ENCODE data around the gene NGEF. TPM values are rescaled to one million over a fixed set of nuclear protein-coding genes. Genes with fewer than 3 reads are reported as not detected.

Gene NGEF
- total and polyA plus RNA-seq, 12 donors: 10.1 to 467 (median 46.1) TPM

DNA sequence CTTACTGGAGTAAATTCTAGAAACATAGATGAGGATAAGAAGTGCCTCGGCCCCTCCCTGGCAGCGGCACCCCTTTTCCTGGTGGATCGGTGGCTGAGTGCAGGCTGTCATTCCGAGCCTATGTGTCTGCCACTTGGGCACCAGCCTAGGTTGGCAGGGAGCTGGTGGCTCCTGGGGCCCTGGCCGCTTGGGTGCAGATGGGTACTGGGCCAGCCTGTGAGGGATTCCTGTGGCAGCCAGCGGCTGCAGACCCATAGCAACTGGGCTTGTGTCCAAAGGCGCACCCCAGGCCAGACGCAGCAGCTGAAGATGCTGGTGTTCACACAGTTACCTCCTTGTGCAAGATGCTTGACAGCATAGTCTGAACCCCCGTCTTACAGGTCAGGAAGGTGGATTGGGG lies 140.2 kb downstream of the NGEF start:
- 88 to 92% (median 90%) methylated on average over 5 to 9 of the region's 9 CpGs for WGBS, 4 donors
- TF ChIP-seq, protein P1, sequence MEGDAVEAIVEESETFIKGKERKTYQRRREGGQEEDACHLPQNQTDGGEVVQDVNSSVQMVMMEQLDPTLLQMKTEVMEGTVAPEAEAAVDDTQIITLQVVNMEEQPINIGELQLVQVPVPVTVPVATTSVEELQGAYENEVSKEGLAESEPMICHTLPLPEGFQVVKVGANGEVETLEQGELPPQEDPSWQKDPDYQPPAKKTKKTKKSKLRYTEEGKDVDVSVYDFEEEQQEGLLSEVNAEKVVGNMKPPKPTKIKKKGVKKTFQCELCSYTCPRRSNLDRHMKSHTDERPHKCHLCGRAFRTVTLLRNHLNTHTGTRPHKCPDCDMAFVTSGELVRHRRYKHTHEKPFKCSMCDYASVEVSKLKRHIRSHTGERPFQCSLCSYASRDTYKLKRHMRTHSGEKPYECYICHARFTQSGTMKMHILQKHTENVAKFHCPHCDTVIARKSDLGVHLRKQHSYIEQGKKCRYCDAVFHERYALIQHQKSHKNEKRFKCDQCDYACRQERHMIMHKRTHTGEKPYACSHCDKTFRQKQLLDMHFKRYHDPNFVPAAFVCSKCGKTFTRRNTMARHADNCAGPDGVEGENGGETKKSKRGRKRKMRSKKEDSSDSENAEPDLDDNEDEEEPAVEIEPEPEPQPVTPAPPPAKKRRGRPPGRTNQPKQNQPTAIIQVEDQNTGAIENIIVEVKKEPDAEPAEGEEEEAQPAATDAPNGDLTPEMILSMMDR (IDR thresholded peaks at IDR 0.05): no peak
- TF ChIP-seq POLR2A (IDR thresholded peaks at IDR 0.05): no peak
- H3K27me3 ChIP-seq: no peaks in the 10 kb centered on the region
- peak in 1 of 7 donors; percentile 12 for DNase-seq
- no peak overlapping the region for H3K27ac ChIP-seq
- H3K4me1 ChIP-seq (replicated peaks in 1 of 2): peaks cover 4 to 13% of the 10 kb centered on the region in 2 donors
- H3K4me3 ChIP-seq: no peak overlapping the region
- intact Hi-C loops (cut with DNase I): no loop called here
- H3K36me3 ChIP-seq (replicated peaks in 1 of 2): no peaks in the 10 kb centered on the region
- no peaks in the 10 kb centered on the region for H3K9me3 ChIP-seq (replicated peaks in 1 of 3)

- peaks cover 4 to 11% of the 10 kb centered on the region in 2 donors for H3K4me1 ChIP-seq (replicated peaks in 1 of 2)
- intact Hi-C loops (cut with DNase I): no loop called here
Observed at GRCh38 chr2:232871835-232872736, 141.0 kb downstream of the NGEF start.

GRCh38 chr2:232871418-232871834 lies 141.6 kb downstream of the NGEF start:
- WGBS, 4 donors: 75 to 93% (median 85%) methylated on average over 6 to 15 of the region's 15 CpGs

More at GRCh38 chr2:232871835-232872736, 141.0 kb downstream of the NGEF start:
- Histone ChIP-seq H3K36me3 (replicated peaks in 1 of 2) (no peaks in the 10 kb centered on the region), H3K27me3 (no peaks in the 10 kb centered on the region), H3K9me3 (replicated peaks in 1 of 3) (no peaks in the 10 kb centered on the region), H3K4me3 (no peak overlapping the region), H3K27ac (no peak overlapping the region)
- DNase-seq: peak in 2 of 7 donors; percentile 9 to 45
- TF ChIP-seq POLR2A (IDR thresholded peaks at IDR 0.05): no peak
- TF ChIP-seq, protein P1 (IDR thresholded peaks at IDR 0.05): no peak
- WGBS, 4 donors: 89 to 92% (median 90%) methylated on average over 11 to 22 of the region's 22 CpGs

DNA sequence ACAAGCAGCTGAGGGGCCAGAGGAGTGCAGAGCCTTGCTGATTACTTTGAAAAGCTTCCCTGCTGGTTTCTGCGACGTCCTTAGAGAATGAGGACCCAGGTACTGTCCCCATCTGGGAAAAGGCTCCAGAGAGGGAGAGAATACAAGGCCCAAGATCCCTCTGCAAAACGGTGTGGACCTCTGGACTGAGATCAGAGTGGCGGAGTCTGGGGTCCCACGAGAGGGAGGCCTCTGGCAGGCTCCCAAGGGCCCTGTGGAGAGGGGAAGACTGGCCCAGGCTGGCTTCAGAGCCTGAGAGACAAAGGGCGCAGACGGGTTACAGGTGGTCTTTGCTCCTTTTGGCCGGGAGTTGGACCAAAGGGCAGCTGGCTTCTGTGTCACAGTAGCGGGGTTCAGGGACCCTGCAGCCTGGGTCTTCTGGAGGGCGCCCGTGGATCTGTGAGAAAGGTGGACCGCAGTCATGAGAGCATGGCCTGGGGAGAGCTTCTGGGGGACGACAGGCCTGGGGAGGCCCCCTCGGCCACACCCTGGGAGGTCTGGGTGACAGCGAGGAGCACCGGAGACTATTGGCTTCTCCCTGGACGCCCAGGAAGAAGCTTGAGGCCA lies 142.2 kb downstream of the NGEF start:
- H3K36me3 ChIP-seq (replicated peaks in 1 of 2): no peaks in the 10 kb centered on the region
- H3K9me3 ChIP-seq (replicated peaks in 1 of 3): no peaks in the 10 kb centered on the region
- H3K27me3 ChIP-seq: no peaks in the 10 kb centered on the region
- H3K27ac ChIP-seq: no peak overlapping the region
- WGBS, 4 donors: 76 to 89% (median 84%) methylated on average over 12 to 17 of the region's 17 CpGs
- TF ChIP-seq, protein P1 (IDR thresholded peaks at IDR 0.05): no peak
- no peak for TF ChIP-seq POLR2A (IDR thresholded peaks at IDR 0.05)
- intact Hi-C loops (cut with DNase I): no loop called here
- no peak overlapping the region for H3K4me3 ChIP-seq
- H3K4me1 ChIP-seq (replicated peaks in 1 of 2): peaks cover 3 to 5% of the 10 kb centered on the region in 2 donors
- DNase-seq: peak in 2 of 7 donors; percentile 12 to 46

More at GRCh38 chr2:232871418-232871834, 141.6 kb downstream of the NGEF start:
- DNase-seq: peak in 2 of 7 donors; percentile 18 to 39
- intact Hi-C loops (cut with DNase I): no loop called here
- Histone ChIP-seq H3K36me3 (replicated peaks in 1 of 2) (no peaks in the 10 kb centered on the region), H3K27ac (no peak overlapping the region), H3K9me3 (replicated peaks in 1 of 3) (no peaks in the 10 kb centered on the region), H3K4me1 (replicated peaks in 1 of 2) (peaks cover 4 to 5% of the 10 kb centered on the region in 2 donors), H3K4me3 (no peak overlapping the region), H3K27me3 (no peaks in the 10 kb centered on the region)
- TF ChIP-seq POLR2A (IDR thresholded peaks at IDR 0.05): no peak
- TF ChIP-seq, protein P1 (IDR thresholded peaks at IDR 0.05): no peak

Data from adrenal gland (tissue), 12 donors.